ENCODE measurements around the gene MKRN2.

MKRN2 gene

DNA sequence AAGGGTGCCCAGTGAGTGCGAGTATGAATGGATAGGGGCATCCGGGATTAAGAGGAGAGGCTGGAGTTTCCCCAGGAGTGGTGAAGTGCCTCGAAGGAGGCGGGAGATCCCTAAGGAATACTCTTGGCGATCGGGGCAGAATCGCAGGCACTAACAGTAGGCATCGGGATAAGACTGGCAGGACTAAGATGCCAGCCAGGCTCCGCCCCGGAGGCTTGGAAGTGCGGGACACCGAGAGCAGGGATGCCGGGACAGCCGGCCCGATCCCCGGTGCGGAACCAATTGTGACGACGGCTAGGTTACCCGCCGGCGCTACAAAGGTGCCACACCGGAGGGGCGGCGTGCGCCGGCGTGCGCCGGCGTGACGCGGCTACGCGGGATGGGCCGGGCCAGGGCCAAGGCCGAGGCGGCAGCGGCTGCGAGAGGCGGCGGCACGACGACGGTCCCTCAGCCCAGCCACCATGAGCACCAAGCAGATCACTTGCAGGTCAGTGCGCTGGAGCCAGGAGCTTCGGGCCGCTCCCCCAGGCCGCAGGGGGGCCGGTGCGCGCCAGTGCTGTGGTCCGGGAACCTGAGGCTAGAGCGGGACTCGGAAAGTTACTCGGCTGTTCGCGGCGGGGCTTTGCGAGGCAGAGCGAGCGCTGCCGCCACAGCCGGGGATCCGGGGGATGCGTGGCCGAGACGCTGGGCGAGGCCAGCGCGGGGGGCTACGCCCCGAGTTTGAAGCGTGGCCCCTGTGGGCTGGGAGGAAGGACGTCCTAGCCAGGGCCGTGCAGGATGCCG lies at the start of gene MKRN2:
MKRN2 (plus strand) TSS at position 398 of the 783 bp plus-strand sequence; CDS start at position 462, 64 bp downstream.
- Mint-ChIP-seq H3K9me3 (no peaks in the 10 kb centered on the region), H3K27ac (peak within 1 kb of the TSS; percentile 90), H3K36me3 (peaks cover 4% of the 10 kb centered on the region), H3K4me3 (peak within 1 kb of the TSS; percentile 86), H3K4me1 (peaks cover 50% of the 10 kb centered on the region)
- ATAC-seq: peak; percentile 95
- peak; percentile 88 to 94 for DNase-seq (ENCODE audit: low spot score in 2 of 2)

DNA sequence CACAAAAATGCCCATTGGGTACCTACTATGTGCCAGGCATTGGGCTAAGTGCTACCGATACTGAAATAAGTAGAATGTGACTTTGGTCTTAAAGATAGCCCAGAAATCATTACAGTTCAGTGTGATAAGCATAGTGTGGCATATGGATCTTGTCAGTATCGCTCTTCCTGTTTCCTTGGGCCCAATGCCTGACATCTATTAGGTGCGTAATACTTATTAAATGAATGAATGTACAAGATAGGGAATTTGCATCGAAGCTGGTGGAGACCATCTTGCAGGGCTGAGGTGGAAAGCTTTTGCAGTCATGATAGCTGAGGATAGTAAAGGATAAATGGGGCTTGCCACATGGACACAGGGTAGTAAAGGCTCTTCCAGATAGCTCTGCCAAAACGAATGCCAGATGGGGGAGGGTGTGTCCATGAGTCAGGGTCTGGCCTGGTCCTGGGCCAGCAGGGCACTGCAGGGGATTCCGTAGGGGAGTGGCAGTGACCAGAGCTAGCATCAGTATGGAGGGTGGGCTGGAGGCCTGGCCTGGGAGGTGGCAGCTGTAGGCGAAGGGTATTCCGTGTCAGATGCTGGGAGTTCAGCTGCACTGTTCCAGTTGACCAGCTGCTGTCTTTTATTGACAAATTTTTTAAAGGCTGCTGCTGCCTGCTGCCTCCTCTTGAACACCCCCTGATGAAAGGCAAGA lies 49.2 kb upstream of the MKRN2 start:
- no peak overlapping the region for H3K27ac Mint-ChIP-seq
- no peaks in the 10 kb centered on the region for H3K9me3 Mint-ChIP-seq
- ATAC-seq: no peak
- H3K4me1 Mint-ChIP-seq: no peaks in the 10 kb centered on the region
- DNase-seq (ENCODE audit: low spot score in 2 of 2): no peak
- H3K4me3 Mint-ChIP-seq: no peak overlapping the region
- peaks cover 46% of the 10 kb centered on the region for H3K36me3 Mint-ChIP-seq

DNA sequence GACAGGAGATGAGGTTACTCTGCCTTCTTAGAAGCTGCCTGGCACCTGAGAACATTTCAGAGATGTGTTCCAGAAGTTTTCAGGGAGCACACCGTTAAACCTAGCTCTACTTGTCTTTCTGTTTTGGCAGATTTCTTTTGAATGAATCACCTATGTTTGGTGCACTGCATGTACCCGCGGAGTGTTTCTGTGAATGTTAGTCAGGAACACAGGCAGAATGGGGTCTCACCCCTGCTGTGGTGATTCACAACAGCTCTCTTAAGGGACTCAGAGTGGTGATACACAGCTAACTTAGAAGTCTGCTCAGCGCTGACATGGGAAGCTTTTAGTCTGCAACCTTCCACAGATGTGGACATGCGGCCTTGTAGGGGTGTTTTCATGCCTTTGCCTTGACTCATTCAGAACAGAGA lies 48.6 kb upstream of the MKRN2 start:
- no peak overlapping the region for H3K27ac Mint-ChIP-seq
- H3K9me3 Mint-ChIP-seq: no peaks in the 10 kb centered on the region
- no peaks in the 10 kb centered on the region for H3K4me1 Mint-ChIP-seq
- peaks cover 42% of the 10 kb centered on the region for H3K36me3 Mint-ChIP-seq
- ATAC-seq: no peak
- H3K4me3 Mint-ChIP-seq: no peak overlapping the region
- DNase-seq (ENCODE audit: low spot score in 2 of 2): no peak

DNA sequence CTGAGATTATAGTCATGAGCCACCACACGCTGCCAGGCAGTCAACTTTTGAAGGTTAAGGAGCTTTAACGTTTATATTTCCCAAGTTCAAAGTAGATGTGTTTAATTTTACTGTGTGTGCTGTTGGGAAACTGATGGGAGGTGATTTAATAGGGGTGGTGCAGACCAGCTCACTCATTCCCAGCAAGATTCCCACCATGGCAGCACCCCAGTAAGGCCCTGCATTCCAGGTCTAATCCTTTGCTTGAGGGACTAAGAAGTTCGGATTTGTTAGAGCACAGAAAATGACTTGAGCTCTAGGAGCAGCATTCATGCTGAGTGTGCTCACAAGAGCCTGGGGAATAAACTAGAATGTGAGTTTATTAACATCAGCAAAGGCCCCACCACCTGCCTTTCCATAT lies 47.4 kb upstream of the MKRN2 start:
- no peak overlapping the region for H3K4me3 Mint-ChIP-seq
- no peaks in the 10 kb centered on the region for H3K4me1 Mint-ChIP-seq
- peaks cover 34% of the 10 kb centered on the region for H3K36me3 Mint-ChIP-seq
- H3K9me3 Mint-ChIP-seq: no peaks in the 10 kb centered on the region
- no peak overlapping the region for H3K27ac Mint-ChIP-seq
- DNase-seq (ENCODE audit: low spot score in 2 of 2) (no peak), ATAC-seq (no peak)

DNA sequence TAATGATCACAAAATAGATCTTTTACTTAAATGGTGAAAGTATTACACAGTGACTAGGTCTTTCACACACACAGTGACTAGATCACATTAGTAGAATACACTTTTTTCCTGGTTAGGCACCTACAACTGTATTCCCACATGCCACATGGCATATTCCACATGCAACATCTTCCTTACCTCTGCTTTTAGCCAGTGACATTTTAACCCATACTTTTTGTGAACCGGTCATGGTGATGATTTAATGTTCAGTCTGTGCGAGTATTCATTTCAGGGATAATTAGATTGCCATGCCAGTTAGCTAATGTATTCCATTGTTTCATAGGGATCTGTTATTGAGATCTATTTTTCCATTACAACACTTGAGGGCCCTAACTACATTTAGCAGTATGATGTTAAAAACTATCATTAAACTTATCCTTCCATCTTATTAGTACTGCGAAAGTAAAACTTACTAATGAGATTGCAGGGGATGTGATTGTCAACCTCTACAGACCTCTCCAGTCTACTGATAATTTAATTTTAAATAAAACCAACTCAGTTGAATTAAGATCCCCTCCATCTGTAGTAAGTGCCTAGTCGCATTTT lies 44.3 kb upstream of the MKRN2 start:
- Mint-ChIP-seq H3K36me3 (peaks cover 10% of the 10 kb centered on the region), H3K4me3 (no peak overlapping the region), H3K27ac (no peak overlapping the region), H3K9me3 (no peaks in the 10 kb centered on the region), H3K4me1 (no peaks in the 10 kb centered on the region)
- DNase-seq (ENCODE audit: low spot score in 2 of 2) (no peak), ATAC-seq (no peak)

DNA sequence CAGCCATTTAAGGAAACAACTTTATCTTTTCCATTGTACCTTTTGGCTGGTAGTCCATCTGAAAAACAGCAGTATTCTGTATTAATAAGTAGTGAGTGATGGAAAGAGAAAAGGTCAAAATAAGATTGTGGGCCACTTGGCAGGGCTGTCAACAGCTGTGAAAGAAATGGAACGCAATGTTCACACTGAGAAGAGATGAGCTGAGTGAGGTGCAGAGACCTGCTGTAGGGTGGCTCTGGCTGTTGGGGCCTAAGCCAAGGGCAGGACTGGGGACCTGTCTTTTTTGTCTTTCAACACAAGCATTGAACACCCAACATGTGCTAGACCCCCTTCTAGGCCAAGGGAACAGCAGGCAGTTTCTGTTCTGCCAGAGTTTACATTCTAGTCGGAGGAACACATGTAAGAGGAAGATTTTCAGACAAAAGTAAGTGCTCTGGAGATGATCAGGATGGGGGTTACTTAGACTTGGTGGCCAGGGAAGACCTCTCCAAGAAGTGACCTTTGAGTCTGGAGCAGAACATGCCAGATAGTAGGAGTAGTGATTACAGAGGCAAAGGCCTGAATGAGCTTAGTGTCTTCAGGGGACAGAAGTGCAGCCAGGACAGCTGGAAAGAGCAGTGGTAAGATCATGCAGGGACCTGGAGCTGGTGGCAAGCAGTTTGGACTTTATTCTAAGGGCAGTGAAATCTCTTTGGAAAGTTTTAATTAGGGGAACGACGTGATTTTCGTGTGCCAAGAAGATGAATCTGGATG lies 43.0 kb upstream of the MKRN2 start:
- Mint-ChIP-seq H3K36me3 (peaks cover 10% of the 10 kb centered on the region), H3K4me3 (no peak overlapping the region), H3K9me3 (no peaks in the 10 kb centered on the region), H3K4me1 (no peaks in the 10 kb centered on the region), H3K27ac (peak overlapping the region; percentile 45)
- DNase-seq (ENCODE audit: low spot score in 2 of 2) (no peak), ATAC-seq (no peak)

DNA sequence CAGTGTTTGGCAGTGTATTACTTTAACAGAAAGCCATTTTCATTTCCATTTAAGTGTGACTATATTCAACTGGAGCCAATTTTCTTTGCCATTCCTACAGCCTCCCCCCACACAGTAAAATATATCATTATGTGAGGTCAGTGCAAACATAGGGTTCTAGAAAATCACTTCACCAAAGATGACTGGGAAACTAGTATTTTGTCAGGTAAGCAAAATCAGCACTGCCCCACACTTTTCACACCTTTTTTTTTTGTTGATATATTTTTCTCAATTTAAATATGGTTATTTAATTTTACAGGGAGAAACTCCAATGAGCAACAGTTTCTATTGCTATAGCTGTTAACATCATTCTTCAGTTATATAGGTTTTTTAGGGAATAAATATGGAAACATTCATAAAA lies 41.3 kb upstream of the MKRN2 start:
- Mint-ChIP-seq H3K4me3 (no peak overlapping the region), H3K36me3 (peaks cover 16% of the 10 kb centered on the region), H3K4me1 (no peaks in the 10 kb centered on the region), H3K27ac (no peak overlapping the region), H3K9me3 (no peaks in the 10 kb centered on the region)
- DNase-seq (ENCODE audit: low spot score in 2 of 2) (no peak), ATAC-seq (no peak)

DNA sequence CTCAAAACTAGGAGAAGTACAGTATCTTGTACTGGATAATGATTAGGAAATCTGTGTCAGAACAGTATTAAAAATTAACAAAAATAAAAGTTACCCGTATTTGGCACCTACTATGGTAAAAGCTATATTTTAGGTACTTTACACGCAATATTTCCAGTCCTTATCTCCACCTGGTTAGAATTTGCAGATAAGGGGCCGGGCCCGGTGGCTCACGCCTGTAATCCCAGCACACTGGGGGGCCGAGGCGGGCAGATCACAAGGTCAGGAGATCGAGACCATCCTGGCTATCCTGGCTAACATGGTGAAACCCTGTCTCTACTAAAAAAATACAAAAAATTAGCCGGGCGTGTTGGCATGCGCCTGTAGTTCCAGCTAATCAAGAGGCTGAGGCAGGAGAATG lies 40.0 kb upstream of the MKRN2 start:
- Mint-ChIP-seq H3K4me3 (no peak overlapping the region), H3K36me3 (peaks cover 11% of the 10 kb centered on the region), H3K9me3 (no peaks in the 10 kb centered on the region), H3K27ac (no peak overlapping the region), H3K4me1 (no peaks in the 10 kb centered on the region)
- DNase-seq (ENCODE audit: low spot score in 2 of 2) (no peak), ATAC-seq (no peak)

DNA sequence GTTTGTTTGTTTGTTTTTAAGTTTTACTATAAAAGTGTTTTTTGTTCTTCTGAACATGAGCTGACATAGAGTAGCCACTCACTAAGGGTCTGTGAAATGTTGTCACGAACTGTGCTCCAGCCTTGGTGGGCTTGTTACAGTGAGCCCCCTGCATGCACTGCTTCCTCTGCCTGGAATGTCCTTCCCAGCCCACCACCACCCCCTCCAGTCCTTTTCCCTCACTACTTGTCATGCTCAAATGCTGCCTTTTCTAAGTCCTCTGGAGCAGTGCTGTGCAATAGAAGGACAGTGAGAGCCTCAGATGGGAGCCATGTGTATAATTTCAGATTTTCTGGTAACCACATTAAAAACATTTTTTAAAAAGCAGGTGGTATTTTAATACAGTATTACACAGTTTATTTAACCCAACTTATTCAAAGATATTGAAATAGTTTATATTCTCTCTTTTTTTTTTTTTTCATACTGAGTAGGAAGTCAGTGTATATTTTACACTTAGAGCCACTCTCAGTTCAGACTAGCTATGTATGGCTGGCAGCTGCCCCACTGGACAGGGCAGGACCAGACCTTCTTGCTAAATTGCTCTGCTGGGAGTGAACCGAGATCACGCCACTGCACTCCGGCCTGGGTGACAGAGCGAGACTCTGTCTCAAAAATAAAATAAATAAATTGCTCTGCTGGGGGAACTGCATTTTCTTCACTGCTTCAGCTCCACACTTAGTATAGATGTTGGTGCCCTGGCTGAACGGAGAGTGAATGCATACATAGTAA lies 38.4 kb upstream of the MKRN2 start:
- H3K4me3 Mint-ChIP-seq: no peak overlapping the region
- DNase-seq (ENCODE audit: low spot score in 2 of 2) (no peak), ATAC-seq (no peak)
- H3K9me3 Mint-ChIP-seq: no peaks in the 10 kb centered on the region
- peaks cover 9% of the 10 kb centered on the region for H3K36me3 Mint-ChIP-seq
- H3K27ac Mint-ChIP-seq: no peak overlapping the region
- H3K4me1 Mint-ChIP-seq: no peaks in the 10 kb centered on the region

GRCh38 chr3:12521010-12521409 lies 35.9 kb upstream of the MKRN2 start:
- no peak for ATAC-seq
- H3K9me3 Mint-ChIP-seq: no peaks in the 10 kb centered on the region
- H3K36me3 Mint-ChIP-seq: peaks cover 23% of the 10 kb centered on the region
- no peak for DNase-seq (ENCODE audit: low spot score in 2 of 2)
- no peaks in the 10 kb centered on the region for H3K4me1 Mint-ChIP-seq
- H3K27ac Mint-ChIP-seq: no peak overlapping the region
- no peak overlapping the region for H3K4me3 Mint-ChIP-seq

DNA sequence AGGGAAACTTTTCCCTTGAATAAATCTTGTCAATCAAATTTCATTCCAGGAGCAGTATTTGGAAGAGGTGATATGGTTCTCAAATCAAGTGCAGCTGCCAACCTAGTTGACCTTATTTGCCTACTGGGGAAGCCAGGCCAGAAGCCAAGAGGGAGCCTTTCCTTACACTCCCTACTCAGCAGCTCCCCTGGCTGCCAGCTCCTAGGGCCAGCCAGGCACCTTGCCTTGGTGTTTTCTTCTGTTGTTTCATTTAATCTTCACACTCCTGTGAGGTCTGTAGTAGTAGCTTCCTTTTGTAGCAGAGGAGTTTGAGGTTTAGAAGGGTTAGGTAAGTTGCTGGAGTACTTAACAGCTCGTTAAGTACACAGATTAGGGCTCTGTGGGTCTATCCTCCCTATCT lies 34.2 kb upstream of the MKRN2 start:
- no peak overlapping the region for H3K27ac Mint-ChIP-seq
- no peaks in the 10 kb centered on the region for H3K9me3 Mint-ChIP-seq
- no peak overlapping the region for H3K4me3 Mint-ChIP-seq
- no peaks in the 10 kb centered on the region for H3K4me1 Mint-ChIP-seq
- no peak for DNase-seq (ENCODE audit: low spot score in 2 of 2)
- H3K36me3 Mint-ChIP-seq: peaks cover 23% of the 10 kb centered on the region
- no peak for ATAC-seq

GRCh38 chr3:12527757-12528143 lies 29.1 kb upstream of the MKRN2 start:
- H3K36me3 Mint-ChIP-seq: peaks cover 54% of the 10 kb centered on the region
- H3K27ac Mint-ChIP-seq: no peak overlapping the region
- H3K4me3 Mint-ChIP-seq: no peak overlapping the region
- H3K4me1 Mint-ChIP-seq: no peaks in the 10 kb centered on the region
- H3K9me3 Mint-ChIP-seq: no peaks in the 10 kb centered on the region
- ATAC-seq: no peak
- DNase-seq (ENCODE audit: low spot score in 2 of 2): no peak

GRCh38 chr3:12532182-12532581 lies 24.7 kb upstream of the MKRN2 start:
- no peak for DNase-seq (ENCODE audit: low spot score in 2 of 2)
- ATAC-seq: peak; percentile 16
- Mint-ChIP-seq H3K27ac (peak overlapping the region; percentile 7), H3K9me3 (no peaks in the 10 kb centered on the region), H3K4me3 (no peak overlapping the region), H3K4me1 (no peaks in the 10 kb centered on the region), H3K36me3 (peaks cover 48% of the 10 kb centered on the region)

DNA sequence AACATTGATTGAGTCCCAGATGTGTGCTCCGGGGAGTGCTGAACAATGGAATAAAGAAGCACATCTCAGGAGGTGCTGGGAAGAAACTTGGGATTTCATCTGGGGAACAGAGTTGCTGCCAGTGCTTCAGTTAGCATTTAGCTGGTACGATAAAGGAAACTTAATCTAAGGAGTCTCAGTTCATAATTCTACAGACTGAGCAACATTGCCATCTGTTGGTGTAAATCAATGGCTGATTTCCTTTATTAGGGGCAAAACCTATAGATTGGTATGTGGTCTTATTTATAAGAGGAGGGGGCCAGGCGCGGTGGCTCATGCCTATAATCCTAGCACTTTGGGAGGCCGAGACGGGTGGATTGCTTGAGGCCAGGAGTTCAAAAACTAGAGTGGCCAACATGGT lies 20.5 kb upstream of the MKRN2 start:
- DNase-seq (ENCODE audit: low spot score in 2 of 2): no peak
- H3K4me1 Mint-ChIP-seq: no peaks in the 10 kb centered on the region
- ATAC-seq: no peak
- H3K9me3 Mint-ChIP-seq: no peaks in the 10 kb centered on the region
- H3K4me3 Mint-ChIP-seq: no peak overlapping the region
- H3K36me3 Mint-ChIP-seq: peaks cover 25% of the 10 kb centered on the region
- H3K27ac Mint-ChIP-seq: peak overlapping the region; percentile 36

GRCh38 chr3:12541625-12542024 lies 15.3 kb upstream of the MKRN2 start:
- ATAC-seq: no peak

More at GRCh38 chr3:12541625-12542024, 15.3 kb upstream of the MKRN2 start:
- Mint-ChIP-seq H3K4me3 (no peak overlapping the region), H3K4me1 (no peaks in the 10 kb centered on the region), H3K27ac (no peak overlapping the region), H3K36me3 (peaks cover 7% of the 10 kb centered on the region), H3K9me3 (no peaks in the 10 kb centered on the region)
- DNase-seq (ENCODE audit: low spot score in 2 of 2): no peak
